Activated CD4-positive, CD25-positive, alpha-beta regulatory T cell treated with anti-CD3 and anti-CD28 coated beads, Interleukin-2, amount 50 U/mL, for 72 hours (primary cell): ENCODE data around the gene TMPRSS9.

Source experiments
- DNase-seq: peaks from one replicate; pipeline ENCODE4 v3.0.0; 2021

The TMPRSS9 gene

GRCh38 chr19:2330255-2330631 lies 29.8 kb upstream of the TMPRSS9 start:
- no peak for DNase-seq

GRCh38 chr19:2330632-2331284 lies 29.3 kb upstream of the TMPRSS9 start:
- no peak for DNase-seq

GRCh38 chr19:2331601-2332246 lies 28.3 kb upstream of the TMPRSS9 start:
- no peak for DNase-seq

- no peak for DNase-seq
Measured at GRCh38 chr19:2332341-2333026, 27.6 kb upstream of the TMPRSS9 start.

- DNase-seq, result no peak
Measured at GRCh38 chr19:2333027-2333806, 26.8 kb upstream of the TMPRSS9 start.

- no peak for DNase-seq
Measured at GRCh38 chr19:2333807-2334211, 26.3 kb upstream of the TMPRSS9 start.

GRCh38 chr19:2334426-2334825 lies 25.6 kb upstream of the TMPRSS9 start:
- DNase-seq, result no peak

GRCh38 chr19:2334986-2335846 lies 24.8 kb upstream of the TMPRSS9 start:
- DNase-seq, result no peak

- no peak for DNase-seq
Measured at GRCh38 chr19:2335848-2336247, 24.2 kb upstream of the TMPRSS9 start.

- no peak for DNase-seq
Measured at GRCh38 chr19:2336528-2337328, 23.3 kb upstream of the TMPRSS9 start.

GRCh38 chr19:2337329-2337707 lies 22.7 kb upstream of the TMPRSS9 start:
- DNase-seq, result no peak

GRCh38 chr19:2338055-2338615 lies 21.9 kb upstream of the TMPRSS9 start:
- DNase-seq, result no peak

- DNase-seq, result no peak
Measured at GRCh38 chr19:2338751-2339643, 21.1 kb upstream of the TMPRSS9 start.

GRCh38 chr19:2339644-2340310 lies 20.3 kb upstream of the TMPRSS9 start:
- no peak for DNase-seq

- no peak for DNase-seq
Measured at GRCh38 chr19:2340496-2341243, 19.4 kb upstream of the TMPRSS9 start.

GRCh38 chr19:2341244-2341751 lies 18.8 kb upstream of the TMPRSS9 start:
- DNase-seq, result no peak

GRCh38 chr19:2341982-2342381 lies 18.1 kb upstream of the TMPRSS9 start:
- DNase-seq, result no peak

GRCh38 chr19:2342656-2343288 lies 17.3 kb upstream of the TMPRSS9 start:
- no peak for DNase-seq
